SU-DHL-6 (cell line): ENCODE data around the gene BMERB1.

Source experiments
- EZH2phosphoT487 ChIP-seq: fragments of 200-600 bp; sonication (generic), shearing (Covaris generic); conservative IDR thresholded peaks from 2 replicates; pipeline ENCODE4 v1.6.1; 2018; ENCODE audit warnings: mild to moderate bottlenecking, antibody characterized with exemption, low read length, moderate library complexity, mixed read lengths
- TF ChIP-seq, protein P1 (sequence below): fragments of 200-600 bp; sonication (generic); IDR thresholded peaks from one replicate; pipeline ENCODE4 v1.5.1; 2017; ENCODE audit warnings: antibody characterized with exemption, mild to moderate bottlenecking, low read length, moderate library complexity; ENCODE audit not compliant: insufficient read depth, poor library complexity, severe bottlenecking

DNA sequence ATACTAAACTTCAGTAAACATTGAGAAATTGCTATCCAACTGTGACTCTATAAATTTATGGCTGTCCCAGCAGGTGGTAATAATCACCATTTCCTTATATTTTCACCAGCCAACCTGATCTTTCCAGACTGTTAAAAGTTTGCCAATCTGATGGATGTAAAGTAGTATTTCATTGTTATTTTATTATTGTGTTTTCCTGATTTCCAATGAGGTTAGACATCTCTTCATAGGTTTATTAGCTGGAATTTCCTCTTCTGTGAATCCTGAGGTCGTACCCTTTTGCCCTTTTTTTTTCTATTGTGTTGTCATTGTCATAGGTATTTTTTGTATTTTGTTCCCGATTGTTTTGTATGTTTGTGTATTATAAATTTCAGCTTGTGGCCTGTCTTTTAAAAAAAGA is 31.7 kb downstream of the BMERB1 start:
- TF ChIP-seq, protein P1, sequence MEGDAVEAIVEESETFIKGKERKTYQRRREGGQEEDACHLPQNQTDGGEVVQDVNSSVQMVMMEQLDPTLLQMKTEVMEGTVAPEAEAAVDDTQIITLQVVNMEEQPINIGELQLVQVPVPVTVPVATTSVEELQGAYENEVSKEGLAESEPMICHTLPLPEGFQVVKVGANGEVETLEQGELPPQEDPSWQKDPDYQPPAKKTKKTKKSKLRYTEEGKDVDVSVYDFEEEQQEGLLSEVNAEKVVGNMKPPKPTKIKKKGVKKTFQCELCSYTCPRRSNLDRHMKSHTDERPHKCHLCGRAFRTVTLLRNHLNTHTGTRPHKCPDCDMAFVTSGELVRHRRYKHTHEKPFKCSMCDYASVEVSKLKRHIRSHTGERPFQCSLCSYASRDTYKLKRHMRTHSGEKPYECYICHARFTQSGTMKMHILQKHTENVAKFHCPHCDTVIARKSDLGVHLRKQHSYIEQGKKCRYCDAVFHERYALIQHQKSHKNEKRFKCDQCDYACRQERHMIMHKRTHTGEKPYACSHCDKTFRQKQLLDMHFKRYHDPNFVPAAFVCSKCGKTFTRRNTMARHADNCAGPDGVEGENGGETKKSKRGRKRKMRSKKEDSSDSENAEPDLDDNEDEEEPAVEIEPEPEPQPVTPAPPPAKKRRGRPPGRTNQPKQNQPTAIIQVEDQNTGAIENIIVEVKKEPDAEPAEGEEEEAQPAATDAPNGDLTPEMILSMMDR = no peak
- no peak for TF ChIP-seq EZH2phosphoT487
